LNCaP clone FGC (cell line): ENCODE data around the gene KCNAB3.

Experiments used
- DNase-seq: peaks from one replicate; pipeline ENCODE4 v3.0.0-alpha.2; 2011; ENCODE audit warnings: low read depth
- H3K4me3 ChIP-seq: 2 replicates; pipeline ENCODE4 v1.5.1; 2011; ENCODE audit warnings: mild to moderate bottlenecking, low read depth, low read length, control low read depth
- CTCF ChIP-seq: IDR thresholded peaks from 2 replicates; pipeline ENCODE4 v1.5.1; 2012; ENCODE audit warnings: mild to moderate bottlenecking; ENCODE audit not compliant: control insufficient read depth, insufficient read depth; ENCODE audit errors: extremely low read depth

The KCNAB3 gene

DNA sequence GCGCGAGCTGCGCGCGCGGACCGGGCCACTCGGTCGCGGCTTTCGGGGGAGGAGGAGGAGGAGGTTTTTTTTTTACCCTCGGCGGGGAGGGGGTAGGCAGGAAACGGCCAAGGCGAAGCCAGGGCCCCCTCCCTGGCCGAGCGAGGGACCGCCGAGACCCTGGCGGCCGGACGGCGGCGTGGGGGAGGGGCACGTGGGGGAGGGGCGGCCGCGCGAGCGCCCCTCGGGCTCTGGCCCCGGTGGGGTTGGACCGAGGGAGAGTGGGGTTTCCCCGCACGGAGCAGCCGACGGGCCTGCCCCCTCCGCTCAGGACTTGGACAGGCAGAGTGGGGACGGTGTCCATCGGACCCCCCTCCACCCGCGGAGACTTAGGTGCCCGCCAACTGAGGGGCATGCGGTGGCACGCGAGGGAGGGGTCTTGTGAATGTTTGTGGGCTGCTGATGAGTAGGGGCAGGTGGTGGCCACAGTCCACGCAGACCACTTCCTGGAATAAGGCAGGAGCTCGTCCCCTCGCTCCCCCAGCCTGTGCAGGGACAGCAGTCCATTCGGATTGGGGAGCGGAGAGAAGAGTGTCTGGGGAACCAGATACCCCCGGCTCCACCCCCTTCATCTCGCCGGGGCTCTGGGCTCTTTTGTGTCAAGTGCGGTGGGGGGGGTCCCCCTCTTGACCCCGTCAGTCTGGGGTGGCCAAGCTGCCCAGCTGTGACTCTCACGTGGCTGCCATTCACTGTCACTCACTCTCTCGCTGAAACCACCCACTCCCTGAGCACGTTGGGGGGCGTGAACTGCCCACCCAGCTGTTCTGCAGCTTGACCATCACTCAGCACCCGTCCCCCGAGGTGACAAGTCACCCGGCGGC lies 44.1 kb downstream of the KCNAB3 start:
- no peak for DNase-seq
- H3K4me3 ChIP-seq = peak overlapping the region; percentile 77
- TF ChIP-seq CTCF = 0 out of 2 replicates have a peak, but pooled peaks have one; percentile 14

- no peak for DNase-seq
- no peak for TF ChIP-seq CTCF
- H3K4me3 ChIP-seq = peak overlapping the region; percentile 77
These were observed 44.9 kb downstream of the KCNAB3 start for GRCh38 chr17:7884581-7885366.

DNA sequence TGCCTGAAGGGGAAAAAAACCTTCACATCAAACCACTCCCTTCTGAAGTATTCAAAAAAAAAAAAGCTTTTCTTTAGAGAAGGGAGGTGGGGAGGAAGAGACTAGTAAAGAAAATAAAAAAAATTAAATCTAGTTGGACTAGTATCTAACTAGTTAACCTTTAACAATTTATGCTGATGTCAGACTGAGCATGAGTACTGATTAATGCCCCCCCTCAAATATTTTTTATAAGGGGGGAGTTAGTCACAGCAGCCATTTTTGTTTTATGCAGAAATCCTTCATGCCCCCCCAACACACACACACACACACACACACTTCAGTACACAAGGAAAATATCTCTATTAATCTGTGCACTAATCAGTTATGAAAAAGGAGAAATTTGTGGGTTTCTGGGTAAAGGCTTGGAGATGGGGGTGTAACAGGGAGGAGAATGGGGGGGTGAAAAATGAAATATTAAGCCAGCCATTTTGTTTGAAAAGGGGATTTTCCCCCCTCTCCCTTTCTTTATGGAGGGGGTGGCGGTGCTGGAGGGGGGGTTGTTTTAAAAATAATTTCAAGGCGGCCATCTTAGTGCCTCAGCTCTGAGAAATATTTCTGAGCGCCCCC lies 45.8 kb downstream of the KCNAB3 start:
- TF ChIP-seq CTCF = no peak
- DNase-seq = no peak
- peak overlapping the region; percentile 50 for H3K4me3 ChIP-seq

GRCh38 chr17:7882629-7883028 lies 47.0 kb downstream of the KCNAB3 start:
- H3K4me3 ChIP-seq = no peak overlapping the region
- DNase-seq = no peak
- no peak for TF ChIP-seq CTCF

GRCh38 chr17:7882068-7882467 lies 47.6 kb downstream of the KCNAB3 start:
- no peak overlapping the region for H3K4me3 ChIP-seq
- DNase-seq = no peak
- TF ChIP-seq CTCF = no peak

DNA sequence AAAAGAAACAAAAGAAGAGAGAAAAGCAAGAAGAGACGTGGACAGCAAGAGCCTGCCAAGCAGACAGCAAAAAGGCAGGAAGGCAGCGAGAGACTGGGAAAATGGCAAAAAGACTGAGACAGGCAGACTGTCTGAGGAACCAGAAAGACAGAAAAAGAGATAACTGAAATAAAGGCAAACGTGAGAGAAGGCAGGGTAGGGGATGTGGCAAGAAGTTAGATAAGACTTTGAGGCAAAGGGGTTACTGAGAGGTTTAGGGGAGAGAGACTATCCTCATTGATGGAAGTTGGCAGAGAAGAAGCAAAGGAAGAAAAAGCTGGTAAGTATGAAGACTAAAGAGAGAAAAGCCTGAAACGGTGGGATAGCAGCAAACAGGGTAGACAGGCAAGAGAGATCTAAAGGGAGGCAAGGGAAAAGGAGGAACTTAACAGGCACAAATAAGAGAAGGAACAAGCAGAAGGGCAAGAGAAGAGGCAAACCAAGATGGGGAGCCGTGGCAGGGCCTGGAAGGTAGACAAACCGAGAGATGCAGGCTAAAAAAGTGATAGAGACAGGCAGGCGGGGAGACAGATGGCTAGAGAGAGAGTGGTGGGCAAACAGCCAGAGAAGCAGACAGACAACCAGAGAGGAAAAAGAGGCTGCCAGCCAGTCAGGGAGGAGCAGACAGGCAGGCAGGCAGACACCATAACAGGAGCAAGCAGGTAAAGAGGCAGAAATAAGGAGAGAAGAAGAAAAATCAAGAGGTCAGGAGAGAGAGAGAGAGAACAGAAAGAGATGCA lies 48.2 kb downstream of the KCNAB3 start:
- TF ChIP-seq CTCF = no peak
- no peak for DNase-seq
- no peak overlapping the region for H3K4me3 ChIP-seq
